ENCODE results near the gene KCNG1.

Gene KCNG1

DNA sequence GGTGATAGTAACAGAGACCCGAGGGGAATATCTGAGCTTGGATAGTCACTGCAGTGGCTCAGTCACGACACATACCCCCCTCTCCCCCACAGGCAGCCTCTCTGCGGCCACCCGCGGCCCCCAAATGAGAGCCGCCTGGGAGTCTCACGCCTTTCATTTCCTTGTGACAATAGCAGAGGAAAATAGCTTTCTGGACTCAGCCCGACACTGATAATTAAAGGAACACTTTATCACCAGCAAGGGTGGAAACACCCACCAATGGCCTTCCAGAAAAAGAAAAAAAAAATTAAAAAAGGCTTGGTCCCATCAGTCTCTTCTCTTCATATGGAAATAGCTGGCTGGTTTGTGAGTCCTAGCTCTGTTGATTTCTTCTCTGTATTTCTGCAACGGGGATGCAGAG, 35.1 kb upstream of the KCNG1 start:
- no peak overlapping the region for H3K27ac ChIP-seq (ENCODE audit: low read depth, low read length, poor library complexity, severe bottlenecking)
- no peaks in the 10 kb centered on the region for H4K20me1 ChIP-seq (ENCODE audit: insufficient read depth, low read length)
- H3K4me3 ChIP-seq (ENCODE audit: low read depth, low read length, poor library complexity, severe bottlenecking) = no peak overlapping the region
- no peaks in the 10 kb centered on the region for H3K9me3 ChIP-seq (ENCODE audit: low read length)
- H2AFZ ChIP-seq (ENCODE audit: low read length) = no peak overlapping the region
- H3K4me2 ChIP-seq (ENCODE audit: low read length) = no peak overlapping the region
- H3K4me1 ChIP-seq (ENCODE audit: insufficient read depth, low read length, severe bottlenecking) = no peaks in the 10 kb centered on the region
- H3K36me3 ChIP-seq (ENCODE audit: insufficient read depth, low read length) = no peaks in the 10 kb centered on the region
- H3K79me2 ChIP-seq (ENCODE audit: insufficient read depth, low read length) = no peaks in the 10 kb centered on the region
- H3F3A ChIP-seq (ENCODE audit: insufficient read depth, low read length) = no peaks in the 10 kb centered on the region
- no peaks in the 10 kb centered on the region; the same call in 1 of the 2 replicates for H3K27me3 ChIP-seq (ENCODE audit: insufficient read depth, low read length)
- TF ChIP-seq, protein P1, sequence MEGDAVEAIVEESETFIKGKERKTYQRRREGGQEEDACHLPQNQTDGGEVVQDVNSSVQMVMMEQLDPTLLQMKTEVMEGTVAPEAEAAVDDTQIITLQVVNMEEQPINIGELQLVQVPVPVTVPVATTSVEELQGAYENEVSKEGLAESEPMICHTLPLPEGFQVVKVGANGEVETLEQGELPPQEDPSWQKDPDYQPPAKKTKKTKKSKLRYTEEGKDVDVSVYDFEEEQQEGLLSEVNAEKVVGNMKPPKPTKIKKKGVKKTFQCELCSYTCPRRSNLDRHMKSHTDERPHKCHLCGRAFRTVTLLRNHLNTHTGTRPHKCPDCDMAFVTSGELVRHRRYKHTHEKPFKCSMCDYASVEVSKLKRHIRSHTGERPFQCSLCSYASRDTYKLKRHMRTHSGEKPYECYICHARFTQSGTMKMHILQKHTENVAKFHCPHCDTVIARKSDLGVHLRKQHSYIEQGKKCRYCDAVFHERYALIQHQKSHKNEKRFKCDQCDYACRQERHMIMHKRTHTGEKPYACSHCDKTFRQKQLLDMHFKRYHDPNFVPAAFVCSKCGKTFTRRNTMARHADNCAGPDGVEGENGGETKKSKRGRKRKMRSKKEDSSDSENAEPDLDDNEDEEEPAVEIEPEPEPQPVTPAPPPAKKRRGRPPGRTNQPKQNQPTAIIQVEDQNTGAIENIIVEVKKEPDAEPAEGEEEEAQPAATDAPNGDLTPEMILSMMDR (IDR thresholded peaks at IDR 0.05; ENCODE audit: low read length) = no peak
- TF ChIP-seq EZH2 (IDR thresholded peaks at IDR 0.05; ENCODE audit: borderline replicate concordance, low read length) = no peak
- no peaks in the 10 kb centered on the region for H3K9me2 ChIP-seq (ENCODE audit: low read depth, low read length)
- no peak overlapping the region for H3K9ac ChIP-seq (ENCODE audit: low read length)

DNA sequence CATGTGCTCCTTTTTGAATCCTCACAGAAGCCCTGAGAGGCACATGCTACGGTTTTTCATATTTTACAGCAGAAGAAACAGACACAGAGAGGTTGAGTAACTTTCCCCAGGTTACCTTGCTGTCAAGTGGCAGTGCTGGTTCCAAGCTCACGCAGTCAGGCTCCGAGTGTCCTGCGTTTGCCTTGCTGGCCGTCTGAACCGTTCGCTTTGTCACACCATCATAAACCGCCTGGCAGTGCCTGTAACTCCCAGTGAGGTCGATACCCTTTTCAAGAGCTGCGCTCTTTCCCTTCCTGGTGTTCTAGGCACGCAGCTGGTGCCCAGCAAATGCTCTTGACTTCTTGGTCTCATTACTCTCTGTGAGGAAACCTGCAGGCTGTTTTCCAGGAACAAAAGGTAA, 31.3 kb upstream of the KCNG1 start:
- Histone ChIP-seq H3K4me1 (ENCODE audit: insufficient read depth, low read length, severe bottlenecking) (no peaks in the 10 kb centered on the region), H3K27ac (ENCODE audit: low read depth, low read length, poor library complexity, severe bottlenecking) (no peak overlapping the region), H3F3A (ENCODE audit: insufficient read depth, low read length) (no peaks in the 10 kb centered on the region), H3K9ac (ENCODE audit: low read length) (no peak overlapping the region), H3K79me2 (ENCODE audit: insufficient read depth, low read length) (no peaks in the 10 kb centered on the region), H3K4me2 (ENCODE audit: low read length) (no peak overlapping the region), H3K9me3 (ENCODE audit: low read length) (no peaks in the 10 kb centered on the region), H3K9me2 (ENCODE audit: low read depth, low read length) (no peaks in the 10 kb centered on the region), H2AFZ (ENCODE audit: low read length) (no peak overlapping the region), H3K4me3 (ENCODE audit: low read depth, low read length, poor library complexity, severe bottlenecking) (no peak overlapping the region), H4K20me1 (ENCODE audit: insufficient read depth, low read length) (no peaks in the 10 kb centered on the region), H3K36me3 (ENCODE audit: insufficient read depth, low read length) (no peaks in the 10 kb centered on the region), H3K27me3 (ENCODE audit: insufficient read depth, low read length) (no peaks in the 10 kb centered on the region)
- no peak for TF ChIP-seq EZH2 (IDR thresholded peaks at IDR 0.05; ENCODE audit: borderline replicate concordance, low read length)
- TF ChIP-seq, protein P1 (IDR thresholded peaks at IDR 0.05; ENCODE audit: low read length) = no peak

DNA sequence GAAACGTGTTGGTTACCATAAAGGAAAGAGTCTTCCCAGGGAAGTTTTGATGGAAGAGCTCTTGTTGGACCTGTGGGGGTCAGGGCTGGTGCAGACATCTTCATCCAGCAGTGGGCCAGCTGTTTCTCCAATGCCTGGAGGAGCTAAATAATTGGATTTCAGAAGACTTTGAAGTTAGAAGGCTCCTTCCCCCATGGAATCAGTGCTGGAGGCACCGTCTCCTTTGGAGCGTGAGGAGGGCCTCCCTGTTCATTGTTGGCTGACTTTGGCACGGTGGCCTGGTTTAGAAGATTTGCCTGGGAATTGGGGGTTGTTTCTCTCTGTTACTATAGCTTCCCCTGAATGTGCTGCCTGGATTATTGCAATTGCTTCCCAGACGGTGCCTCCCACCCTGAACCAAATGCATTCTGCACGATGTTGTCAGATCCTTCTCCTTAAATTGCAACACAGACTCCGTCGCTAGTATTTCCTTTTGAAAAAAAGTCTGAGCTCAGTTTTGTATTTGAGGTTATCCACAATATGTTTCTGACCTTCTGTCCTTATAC, 27.7 kb upstream of the KCNG1 start:
- no peaks in the 10 kb centered on the region for H4K20me1 ChIP-seq (ENCODE audit: insufficient read depth, low read length)
- H3K9ac ChIP-seq (ENCODE audit: low read length) = no peak overlapping the region
- H3K4me3 ChIP-seq (ENCODE audit: low read depth, low read length, poor library complexity, severe bottlenecking) = no peak overlapping the region
- H3K27me3 ChIP-seq (ENCODE audit: insufficient read depth, low read length) = no peaks in the 10 kb centered on the region; the same call in 1 of the 2 replicates
- no peak for TF ChIP-seq EZH2 (IDR thresholded peaks at IDR 0.05; ENCODE audit: borderline replicate concordance, low read length)
- no peaks in the 10 kb centered on the region for H3K79me2 ChIP-seq (ENCODE audit: insufficient read depth, low read length)
- H3K9me3 ChIP-seq (ENCODE audit: low read length) = no peaks in the 10 kb centered on the region
- no peak overlapping the region for H3K4me2 ChIP-seq (ENCODE audit: low read length)
- H3K36me3 ChIP-seq (ENCODE audit: insufficient read depth, low read length) = no peaks in the 10 kb centered on the region
- H3K27ac ChIP-seq (ENCODE audit: low read depth, low read length, poor library complexity, severe bottlenecking) = no peak overlapping the region
- H3K4me1 ChIP-seq (ENCODE audit: insufficient read depth, low read length, severe bottlenecking) = no peaks in the 10 kb centered on the region
- no peaks in the 10 kb centered on the region for H3F3A ChIP-seq (ENCODE audit: insufficient read depth, low read length)
- no peaks in the 10 kb centered on the region for H3K9me2 ChIP-seq (ENCODE audit: low read depth, low read length)
- no peak overlapping the region for H2AFZ ChIP-seq (ENCODE audit: low read length)
